ENCODE results near the gene TBC1D19.

The TBC1D19 gene

GRCh38 chr4:26786916-26787315, 203.0 kb downstream of the TBC1D19 start:
- DNase-seq = no peak

GRCh38 chr4:26787461-26788340, 203.8 kb downstream of the TBC1D19 start:
- DNase-seq = no peak

- DNase-seq = no peak
Measured at GRCh38 chr4:26788341-26788733, 204.5 kb downstream of the TBC1D19 start.

- DNase-seq = no peak
Measured at GRCh38 chr4:26789208-26789607, 205.3 kb downstream of the TBC1D19 start.

- DNase-seq = peak; percentile 53
Measured at GRCh38 chr4:26791346-26791745, 207.5 kb downstream of the TBC1D19 start.

- DNase-seq = no peak
Measured at GRCh38 chr4:26792639-26793038, 208.8 kb downstream of the TBC1D19 start.

GRCh38 chr4:26793735-26794134, 209.9 kb downstream of the TBC1D19 start:
- DNase-seq = no peak

GRCh38 chr4:26796081-26796480, 212.2 kb downstream of the TBC1D19 start:
- no peak for DNase-seq

GRCh38 chr4:26802790-26803189, 218.9 kb downstream of the TBC1D19 start:
- no peak for DNase-seq

GRCh38 chr4:26803211-26803861, 219.5 kb downstream of the TBC1D19 start:
- peak; percentile 94 for DNase-seq

- DNase-seq = no peak
Measured at GRCh38 chr4:26804451-26804850, 220.6 kb downstream of the TBC1D19 start.

- no peak for DNase-seq
Measured at GRCh38 chr4:26804925-26805324, 221.0 kb downstream of the TBC1D19 start.

All from NCI-H446 treated with DMSO at 0.1 percent for 48 hours (cell line).